ENCODE measurements around the gene IL3RA. TPM values are rescaled to one million over a fixed set of nuclear protein-coding genes. Genes with fewer than 3 reads are reported as not detected.
"Not testable (repeated sequence)": the region's sequence is repeated elsewhere in the genome, so short reads cannot be mapped to it uniquely, and the experiment has no call there.

The IL3RA gene
- polyA plus RNA-seq (ENCODE audit: insufficient read length): 17.6 TPM
- long read RNA-seq, donor 1, partial matches to known transcripts: 1,443 of 1,503 reads
- long read RNA-seq, donor 1, other reads (novel, unspliced or antisense): 59 of 1,503 reads
- long read RNA-seq, donor 2, partial matches to known transcripts: 933 of 999 reads
- long read RNA-seq, donor 2, other reads (novel, unspliced or antisense): 65 of 999 reads
- long read RNA-seq, donor 3, partial matches to known transcripts: 837 of 849 reads
- long read RNA-seq, donor 3, other reads (novel, unspliced or antisense): 9 of 849 reads
- long read RNA-seq, donor 4, partial matches to known transcripts: 5 of 5 reads
- long read RNA-seq, donor 4, other reads (novel, unspliced or antisense): 0 of 5 reads
- long read RNA-seq, donor 5, partial matches to known transcripts: 1,762 of 1,872 reads
- long read RNA-seq, donor 5, other reads (novel, unspliced or antisense): 109 of 1,872 reads
- long read RNA-seq, donor 6, partial matches to known transcripts: 1,376 of 1,401 reads
- long read RNA-seq, donor 6, other reads (novel, unspliced or antisense): 25 of 1,401 reads
- long read RNA-seq, donor 7, partial matches to known transcripts: 1,530 of 1,620 reads
- long read RNA-seq, donor 7, other reads (novel, unspliced or antisense): 87 of 1,620 reads
- long read RNA-seq, donor 8, partial matches to known transcripts: 559 of 574 reads
- long read RNA-seq, donor 8, other reads (novel, unspliced or antisense): 15 of 574 reads

DNA sequence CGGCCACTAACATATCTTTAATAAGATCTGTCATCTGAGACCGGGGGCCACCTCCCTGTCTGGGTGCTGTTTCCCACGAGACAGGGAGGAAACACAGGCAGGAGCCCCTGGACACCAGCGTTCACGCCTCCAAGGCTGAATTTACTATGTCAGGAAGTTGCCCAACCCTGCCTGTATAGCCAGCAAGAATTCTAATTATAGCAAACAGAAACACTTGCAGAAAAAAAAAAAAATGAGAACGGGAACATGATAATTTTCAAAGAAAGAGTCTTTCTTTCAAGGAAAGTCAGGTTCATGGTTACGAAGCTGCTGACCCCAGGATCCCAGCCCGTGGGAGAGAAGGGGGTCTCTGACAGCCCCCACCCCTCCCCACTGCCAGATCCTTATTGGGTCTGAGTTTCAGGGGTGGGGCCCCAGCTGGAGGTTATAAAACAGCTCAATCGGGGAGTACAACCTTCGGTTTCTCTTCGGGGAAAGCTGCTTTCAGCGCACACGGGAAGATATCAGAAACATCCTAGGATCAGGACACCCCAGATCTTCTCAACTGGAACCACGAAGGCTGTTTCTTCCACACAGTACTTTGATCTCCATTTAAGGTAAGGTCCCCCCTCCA is at the start of gene IL3RA:
Gene IL3RA (plus strand): TSS at position 455 of the 613 bp plus-strand sequence. CDS start 4,981 bp downstream, outside the sequence.
- DNase-seq: peak; percentile 12

DNA sequence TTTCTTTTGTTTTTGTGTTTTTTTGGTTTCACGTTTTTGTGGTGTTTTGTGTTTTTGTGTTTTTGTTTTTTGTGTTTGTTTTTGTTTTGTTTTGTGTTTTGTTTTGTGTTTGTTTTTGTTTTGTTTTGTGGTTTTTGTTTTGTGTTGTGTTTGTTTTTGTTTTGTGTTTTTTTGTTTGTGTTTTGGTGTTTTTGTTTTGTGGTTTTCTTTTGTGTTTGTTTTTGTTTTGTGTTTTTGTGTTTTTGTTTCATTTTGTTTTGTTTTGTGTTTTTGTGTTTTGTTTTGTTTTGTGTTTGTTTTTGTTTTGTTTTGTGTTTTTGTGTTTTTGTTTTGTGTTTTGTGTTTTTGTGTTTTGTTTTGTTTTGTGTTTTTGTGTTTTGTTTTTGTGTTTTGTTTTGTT is 47.0 kb upstream of the IL3RA start:
- no peak for DNase-seq

DNA sequence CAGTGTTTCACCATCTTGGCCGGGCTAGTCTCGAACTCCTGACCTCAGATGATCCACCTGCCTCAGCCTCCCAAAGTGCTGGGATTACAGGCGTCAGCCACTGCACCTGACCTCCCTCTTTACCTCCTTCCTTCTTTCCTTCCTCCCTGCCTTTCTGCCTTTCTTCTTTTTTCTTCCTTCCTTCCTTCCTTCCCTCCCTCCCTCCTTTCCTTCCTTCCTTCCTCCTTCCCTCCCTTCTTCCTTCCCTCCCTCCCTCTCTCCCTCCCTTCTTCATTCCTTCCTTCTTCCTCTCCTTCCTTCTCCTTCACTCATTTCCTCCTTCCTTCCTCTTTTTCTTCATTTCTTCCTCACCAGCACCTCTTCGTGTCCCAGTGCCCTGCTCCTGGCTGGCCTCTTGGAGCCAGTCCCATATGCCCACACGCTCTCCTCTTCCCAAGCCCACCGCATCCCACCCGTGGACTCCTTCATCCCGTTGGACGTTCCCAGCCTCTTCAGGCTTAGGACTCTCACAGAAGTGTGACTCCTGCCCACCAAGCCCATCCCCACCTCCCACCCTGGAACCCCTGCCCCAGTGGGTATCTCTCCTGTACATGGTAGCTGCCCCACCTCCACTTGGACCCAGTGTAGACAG is 45.4 kb upstream of the IL3RA start:
- DNase-seq: no peak

DNA sequence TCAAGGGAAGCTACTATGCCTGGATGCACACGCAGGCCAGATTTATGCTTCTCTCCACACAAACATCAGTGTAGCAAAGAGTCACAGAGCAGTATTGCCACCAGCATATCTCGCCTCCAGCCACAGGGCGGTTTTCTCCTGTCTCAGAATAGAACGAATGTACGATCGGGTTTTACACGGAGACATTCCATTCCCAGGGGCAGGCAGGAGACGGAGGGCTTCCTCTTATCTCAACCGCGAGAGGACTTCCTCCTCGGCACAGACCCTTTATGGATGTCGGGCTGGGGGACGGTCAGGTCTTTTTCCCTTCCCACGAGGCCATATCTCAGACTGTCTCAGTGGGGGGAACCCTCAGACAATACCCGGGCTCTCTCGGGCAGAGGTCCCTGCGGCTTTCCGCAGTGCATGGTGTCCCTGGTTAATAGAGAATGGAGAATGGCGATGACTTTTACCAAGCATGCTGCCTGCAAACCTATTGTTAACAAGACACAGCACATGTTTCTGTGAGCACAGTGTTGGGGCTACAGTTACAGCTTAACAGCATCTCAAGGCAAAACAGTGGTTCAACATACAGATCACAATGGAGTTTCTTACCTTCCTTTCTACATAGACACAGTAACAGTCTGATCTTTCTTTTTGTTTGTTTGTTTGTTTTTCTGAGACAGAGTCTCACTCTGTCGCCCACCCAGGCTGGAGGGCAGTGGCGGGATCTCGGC is 43.9 kb upstream of the IL3RA start:
- peak; percentile 8 for DNase-seq

DNA sequence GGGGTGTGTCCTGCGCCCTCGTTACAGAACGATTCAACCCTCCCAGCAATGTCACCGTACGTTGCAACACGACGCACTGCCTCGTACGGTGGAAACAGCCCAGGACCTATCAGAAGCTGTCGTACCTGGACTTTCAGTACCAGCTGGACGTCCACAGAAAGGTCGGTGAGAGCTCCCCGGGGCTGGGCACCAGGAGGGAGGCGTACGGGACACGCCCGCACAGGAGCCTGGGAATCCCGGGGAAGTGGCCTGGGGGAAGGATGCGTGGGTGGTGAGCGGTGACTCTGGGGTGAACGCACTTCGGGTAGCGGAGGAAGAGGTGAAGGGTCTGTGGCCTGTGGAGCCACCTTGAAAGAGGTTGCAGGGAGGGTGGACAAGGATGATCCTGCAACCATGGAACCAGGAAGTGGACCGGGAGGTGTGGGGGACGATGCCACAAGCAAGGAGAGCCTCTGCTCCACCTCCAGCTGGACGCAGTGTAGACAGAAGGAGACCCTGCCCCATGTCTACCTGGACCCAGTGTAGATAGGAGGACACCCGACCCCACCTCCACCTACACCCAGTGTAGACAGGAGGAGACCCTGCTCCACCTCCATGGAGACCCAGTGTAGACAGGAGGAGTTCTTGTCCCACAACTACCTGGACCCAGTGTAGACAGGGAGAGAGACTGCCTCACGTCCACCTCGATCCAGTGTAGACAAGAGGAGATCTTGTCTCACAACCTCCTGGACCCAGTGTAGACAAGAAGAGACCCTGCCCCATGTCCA is 42.1 kb upstream of the IL3RA start:
- DNase-seq: no peak

DNA sequence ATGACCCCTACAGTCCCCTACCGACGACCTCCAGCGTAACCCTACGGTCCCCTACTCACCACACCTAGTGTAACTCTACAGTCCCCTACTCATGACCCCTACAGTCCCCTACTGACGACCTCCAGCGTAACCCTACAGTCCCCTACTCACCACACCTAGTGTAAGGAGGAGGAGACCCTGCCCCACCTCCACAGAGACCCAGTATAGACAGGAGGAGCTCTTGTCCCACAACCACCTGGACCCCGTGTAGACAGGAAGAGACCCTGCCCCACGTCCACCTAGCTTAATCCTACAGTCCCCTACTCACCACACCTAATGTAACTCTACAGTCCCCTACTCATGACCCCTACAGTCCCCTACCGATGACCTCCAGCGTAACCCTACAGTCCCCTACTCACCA is 41.0 kb upstream of the IL3RA start:
- DNase-seq: no peak

DNA sequence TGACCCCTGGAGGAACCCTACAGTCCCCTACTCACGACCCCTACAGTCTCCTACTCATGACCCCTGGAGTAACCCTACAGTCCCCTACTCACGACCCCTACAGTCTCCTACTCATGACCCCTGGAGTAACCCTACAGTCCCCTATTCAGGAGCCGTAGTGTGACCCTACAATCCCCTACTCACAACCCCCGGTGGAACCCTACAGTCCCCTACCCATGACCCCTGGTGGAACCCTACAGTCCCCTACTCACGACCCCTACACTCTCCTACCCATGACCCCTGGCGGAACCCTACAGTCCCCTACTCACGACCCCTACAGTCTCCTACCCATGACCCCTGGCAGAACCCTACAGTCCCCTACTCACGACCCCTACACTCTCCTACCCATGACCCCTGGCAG is 39.0 kb upstream of the IL3RA start:
- not testable (repeated sequence) for DNase-seq

DNA sequence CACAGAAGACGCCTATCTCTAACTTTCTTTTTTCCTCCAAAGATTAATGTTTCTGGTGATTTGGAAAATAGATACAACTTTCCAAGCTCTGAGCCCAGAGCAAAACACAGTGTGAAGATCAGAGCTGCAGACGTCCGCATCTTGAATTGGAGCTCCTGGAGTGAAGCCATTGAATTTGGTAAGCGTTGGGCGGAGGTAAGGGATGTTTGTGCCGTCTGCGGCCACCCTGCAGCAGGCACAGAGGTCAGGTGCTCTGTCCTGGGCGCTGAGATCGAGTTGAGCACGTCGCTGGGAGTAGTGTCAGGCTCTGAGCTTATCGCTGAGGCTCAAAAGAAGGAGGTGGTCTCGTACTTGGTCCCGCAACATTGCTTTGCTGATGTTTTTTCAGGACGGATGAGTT is 36.1 kb upstream of the IL3RA start:
- no peak for DNase-seq

DNA sequence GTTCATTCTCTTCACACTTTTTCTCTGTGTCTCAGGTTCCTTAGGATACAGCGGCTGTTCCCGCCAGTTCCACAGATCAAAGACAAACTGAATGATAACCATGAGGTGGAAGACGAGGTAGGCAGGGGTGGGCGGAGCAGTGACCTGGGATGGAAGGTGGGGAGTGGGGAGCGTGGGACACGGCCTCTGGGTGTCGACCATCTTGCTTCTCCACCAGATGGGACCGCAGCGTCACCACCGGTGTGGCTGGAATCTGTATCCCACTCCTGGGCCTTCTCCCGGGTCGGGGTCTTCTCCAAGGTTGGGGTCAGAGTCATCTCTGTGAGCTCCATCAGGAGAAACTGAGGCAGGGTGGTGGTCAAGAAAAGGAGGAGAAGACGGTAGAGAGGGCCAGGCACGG is 31.2 kb upstream of the IL3RA start:
- DNase-seq: no peak

DNA sequence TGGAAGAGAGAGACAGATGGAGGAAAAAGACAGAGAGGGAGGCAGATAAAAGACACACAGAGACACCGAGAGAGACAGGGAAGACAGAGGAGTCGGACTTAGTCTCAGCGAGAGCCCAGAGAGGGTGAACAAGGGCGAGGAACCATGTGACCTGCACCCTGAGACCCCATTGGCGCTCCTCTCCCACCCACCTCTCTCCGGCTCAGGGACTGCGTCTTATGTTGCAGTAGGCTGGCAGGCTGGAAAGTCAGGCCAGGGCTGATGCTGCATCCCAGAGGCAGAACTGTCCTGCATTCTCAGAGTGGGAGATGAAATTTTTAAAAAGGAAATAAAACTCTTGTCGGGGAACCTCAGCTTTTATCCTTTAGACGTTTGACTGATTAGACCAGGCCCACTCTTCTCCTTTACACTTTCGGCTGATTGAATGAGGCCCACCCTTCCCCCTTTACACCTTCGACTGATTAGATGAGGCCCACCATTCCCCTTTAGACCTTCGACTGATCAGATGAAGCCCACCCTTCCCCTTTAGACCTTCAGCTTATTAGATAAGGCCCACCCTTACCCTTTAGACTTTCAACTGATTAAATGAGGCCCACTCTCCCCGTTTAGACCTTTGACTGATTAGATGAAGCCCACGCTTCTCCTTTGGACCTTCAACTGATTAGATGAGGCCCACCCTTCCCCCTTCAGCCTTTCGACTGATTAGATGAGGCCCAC is 29.5 kb upstream of the IL3RA start:
- DNase-seq: no peak

DNA sequence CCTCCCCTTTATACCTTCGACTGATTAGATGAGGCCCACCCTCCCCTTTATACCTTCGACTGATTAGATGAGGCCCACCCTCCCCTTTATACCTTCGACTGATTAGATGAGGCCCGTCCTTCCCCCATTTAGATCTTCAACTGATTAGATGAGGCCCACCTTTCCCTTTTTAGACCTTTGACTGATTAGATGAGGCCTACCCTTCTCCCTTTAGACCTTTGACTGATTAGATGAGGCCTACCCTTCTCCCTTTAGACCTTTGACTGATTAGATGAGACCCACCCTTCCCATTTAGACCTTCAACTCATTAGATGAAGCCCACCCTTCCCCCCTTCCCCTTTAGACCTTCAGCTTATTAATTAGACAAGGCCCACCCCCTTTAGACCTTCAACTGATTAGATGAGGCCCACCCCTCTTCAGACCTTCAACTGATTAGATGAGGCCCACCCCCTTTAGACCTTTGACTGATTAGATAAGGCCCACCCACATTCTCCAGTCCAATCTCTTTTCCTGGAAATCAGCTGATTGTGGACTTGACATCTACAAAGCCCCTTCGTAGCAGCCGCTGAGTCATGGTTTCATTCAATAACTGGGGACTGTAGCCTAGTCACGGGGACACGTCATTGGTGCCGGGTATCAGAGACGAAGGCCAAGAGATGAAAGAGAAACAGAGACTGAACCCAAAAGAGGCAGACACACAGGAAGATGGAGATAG is 28.8 kb upstream of the IL3RA start:
- DNase-seq: no peak

DNA sequence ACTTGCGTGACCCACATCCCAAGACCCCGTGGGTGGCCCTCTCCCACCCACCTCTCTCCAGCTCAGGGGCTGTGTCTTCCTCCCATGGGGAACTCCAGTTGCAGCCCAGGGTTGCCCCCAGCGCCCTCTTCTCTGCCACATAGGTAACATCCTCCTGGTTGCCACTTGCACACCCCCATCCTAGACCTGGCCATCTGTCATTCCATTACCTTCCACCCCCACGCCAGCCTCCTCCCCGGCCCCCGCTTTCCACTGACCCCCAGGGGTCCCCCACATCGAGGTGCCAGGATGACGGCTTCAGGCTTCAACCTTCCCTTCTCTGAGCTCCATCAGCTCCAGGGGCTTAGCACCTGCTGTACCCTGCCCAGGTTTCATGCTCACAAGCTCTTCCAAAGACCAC is 28.1 kb upstream of the IL3RA start:
- DNase-seq: no peak

DNA sequence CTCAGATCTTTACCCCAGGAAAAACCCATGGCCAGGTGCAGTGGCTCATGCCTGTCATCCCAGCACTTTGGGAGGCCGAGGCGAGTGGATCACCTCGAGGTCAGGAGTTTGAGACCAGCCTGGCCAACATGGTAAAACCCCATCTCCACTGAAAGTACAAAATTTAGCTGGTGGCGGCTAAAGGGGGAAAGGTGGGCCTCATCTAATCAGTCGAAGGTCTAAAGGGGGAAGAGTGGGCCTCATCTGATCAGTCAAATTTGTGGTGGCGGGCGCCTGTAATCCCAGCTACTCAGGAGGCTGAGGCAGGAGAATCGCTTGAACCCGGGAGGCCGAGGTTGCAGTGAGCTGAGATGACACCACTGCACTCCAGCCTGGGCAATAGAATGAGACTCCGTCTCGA is 27.7 kb upstream of the IL3RA start:
- not testable (repeated sequence) for DNase-seq

DNA sequence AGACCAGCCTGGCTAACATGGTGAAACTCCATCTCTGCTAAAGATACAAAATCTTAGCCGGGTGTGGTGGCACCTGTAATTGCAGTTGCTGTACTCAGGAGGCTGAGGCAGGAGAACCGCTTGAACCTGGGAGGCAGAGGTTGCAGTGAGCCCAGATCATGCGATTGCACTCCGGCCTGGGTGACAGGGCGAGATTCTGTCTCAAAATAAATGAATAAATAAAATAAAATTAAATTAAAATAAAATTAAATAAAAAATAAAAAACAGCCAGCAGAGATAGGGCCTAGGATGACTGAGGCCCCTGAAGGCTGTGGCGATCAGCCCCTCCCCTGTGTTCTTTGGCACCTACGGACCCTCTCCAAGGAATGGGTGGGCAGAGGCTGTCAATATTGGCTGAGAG is 22.8 kb upstream of the IL3RA start:
- no peak for DNase-seq

DNA sequence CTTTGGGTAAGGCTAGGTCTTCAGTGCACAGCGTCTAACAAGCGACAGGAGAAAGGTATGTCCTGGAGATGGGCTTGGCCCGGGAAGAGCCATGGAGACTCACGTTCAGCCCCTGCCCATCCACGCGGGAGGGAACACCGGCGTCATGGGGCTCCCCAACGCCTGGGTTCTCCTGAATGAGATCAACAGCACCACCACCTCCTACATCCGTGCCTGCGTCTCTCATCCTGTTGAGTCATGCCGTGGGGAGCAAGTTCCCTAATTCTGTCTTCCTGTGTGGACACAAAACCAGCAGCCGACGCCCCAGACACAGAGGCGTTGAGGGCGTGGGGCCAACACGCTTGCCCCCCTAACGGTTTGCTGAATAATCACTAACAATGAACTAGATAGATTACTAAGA is 20.1 kb upstream of the IL3RA start:
- DNase-seq: no peak

DNA sequence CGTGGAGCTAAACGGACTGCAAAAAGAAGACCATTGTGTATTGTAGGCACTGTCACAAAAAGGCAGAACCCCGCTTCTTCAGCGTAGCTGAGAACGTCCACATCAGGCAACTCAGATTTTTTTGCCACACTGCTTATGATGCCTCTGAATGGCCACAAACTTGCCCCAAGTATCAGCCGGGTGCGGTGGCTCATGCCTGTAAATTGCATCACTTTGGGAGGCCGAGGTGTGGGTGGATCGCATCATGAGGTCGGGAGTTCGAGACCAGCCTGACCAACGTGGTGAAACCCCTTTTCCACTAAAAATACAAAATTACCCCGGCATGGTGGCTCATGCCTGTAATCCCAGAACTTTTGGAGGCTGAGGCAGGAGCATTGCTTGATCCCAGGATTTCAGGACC is 14.9 kb upstream of the IL3RA start:
- DNase-seq: no peak

DNA sequence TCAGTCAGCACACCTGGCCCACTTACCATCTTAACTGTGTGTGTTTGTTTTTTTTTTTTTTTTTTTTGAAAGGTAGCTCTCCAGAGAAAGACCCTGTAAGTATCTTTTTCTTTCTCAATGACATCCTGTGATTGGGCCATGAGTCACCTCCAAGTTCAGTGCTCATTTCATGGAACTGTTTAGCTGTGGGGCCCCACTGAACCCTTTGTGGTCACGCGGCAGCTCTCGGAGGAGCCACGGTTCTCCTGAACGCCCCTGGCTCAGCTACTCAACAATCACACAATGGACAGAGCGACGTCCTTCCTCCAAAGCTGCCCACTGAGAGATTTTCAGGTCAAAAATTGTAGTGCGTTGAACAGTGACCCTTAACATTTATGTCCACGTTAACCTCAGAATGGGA is 14.2 kb upstream of the IL3RA start:
- no peak for DNase-seq

DNA sequence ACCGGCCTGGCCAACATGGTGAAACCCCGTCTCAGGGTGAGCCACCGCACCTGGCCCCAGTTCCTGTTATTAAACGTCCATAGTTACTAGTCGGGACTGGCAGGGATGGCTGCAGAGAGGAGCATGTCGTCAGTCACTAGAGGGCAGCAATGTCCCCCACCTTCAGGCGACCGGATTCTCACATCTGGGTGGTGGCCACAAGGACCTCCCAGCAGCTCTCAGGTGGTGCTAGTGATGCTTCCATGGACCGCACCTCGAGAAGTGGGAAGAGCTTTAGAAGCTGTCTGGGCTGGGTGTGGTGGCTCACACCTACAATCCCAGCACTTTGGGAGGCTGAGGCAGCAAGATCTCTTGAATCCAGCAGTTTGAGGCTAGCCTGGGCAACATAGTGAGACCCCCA is 13.3 kb upstream of the IL3RA start:
- no peak for DNase-seq

DNA sequence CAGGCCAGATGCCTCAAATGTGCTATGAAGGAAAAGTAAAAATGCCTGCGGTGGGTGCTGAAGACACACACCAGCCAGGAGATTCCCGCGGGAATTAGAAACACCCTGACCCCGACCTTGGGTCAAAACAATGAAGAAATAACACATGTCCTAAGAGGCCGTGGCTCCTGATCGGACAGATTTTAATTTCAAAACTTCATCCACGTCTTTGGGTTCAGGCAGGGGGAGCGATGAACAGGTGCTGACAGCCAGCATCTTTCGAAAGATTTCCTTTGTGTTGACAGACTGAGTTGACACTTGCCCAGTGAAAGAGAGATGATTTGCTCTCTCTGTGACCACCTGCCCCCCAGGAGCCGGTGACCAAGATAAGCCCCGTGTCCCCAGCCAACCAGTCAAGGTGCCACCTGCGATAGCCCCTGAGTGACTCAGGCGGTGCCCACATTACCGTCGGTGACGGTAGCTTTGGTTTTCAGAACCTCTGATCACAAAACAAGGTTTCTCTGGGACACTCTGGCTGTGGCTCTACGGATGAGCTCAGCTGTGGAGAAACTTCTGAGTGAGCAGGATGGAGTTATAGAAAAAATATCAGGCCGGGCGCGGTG is 11.0 kb upstream of the IL3RA start:
- DNase-seq: no peak

All from left kidney (tissue), 8 donors.